Ovary (tissue), 3 donors: ENCODE results near the gene WDR37.
"Not testable (repeated sequence)": the region's sequence is repeated elsewhere in the genome, so short reads cannot be mapped to it uniquely, and the experiment has no call there.

Source experiments
- POLR2A ChIP-seq: fragments of 450-650 bp; IDR thresholded peaks from one replicate; pipeline ENCODE4 v1.6.1; 2017; ENCODE audit warnings: antibody characterized with exemption, mild to moderate bottlenecking, moderate library complexity
- TF ChIP-seq, protein P1 (sequence below), 3 donors: fragments of 450-650 bp in 2 of 3; fragments of 200-600 bp in 1 of 3; IDR thresholded peaks; one replicate each; pipeline versions ENCODE4 v1.5.1 to v1.8.0; 2016 to 2022; ENCODE audit warnings: antibody characterized with exemption in 3 of 3, mild to moderate bottlenecking in 1 of 3
- donor health status: DM: no; HTN: no; CAD: no.

DNA sequence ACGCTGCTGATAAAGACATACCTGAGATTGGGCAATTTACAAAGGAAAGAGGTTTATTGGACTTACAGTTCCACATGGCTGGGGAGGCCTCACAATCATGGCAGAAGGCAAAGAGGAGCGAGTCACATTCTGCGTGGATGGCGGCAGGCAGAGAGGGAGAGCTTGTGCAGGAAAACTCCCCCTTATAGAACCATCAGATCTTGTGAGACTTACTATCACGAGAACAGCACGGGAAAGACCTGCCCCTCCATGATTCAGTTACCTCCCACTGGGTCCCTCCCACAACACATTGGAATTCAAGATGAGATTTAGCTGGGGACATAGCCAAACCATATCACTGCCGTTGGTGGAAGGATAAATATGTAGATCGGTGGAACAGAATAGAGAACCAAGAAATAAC is 10.5 kb downstream of the WDR37 start:
- TF ChIP-seq, protein P1, sequence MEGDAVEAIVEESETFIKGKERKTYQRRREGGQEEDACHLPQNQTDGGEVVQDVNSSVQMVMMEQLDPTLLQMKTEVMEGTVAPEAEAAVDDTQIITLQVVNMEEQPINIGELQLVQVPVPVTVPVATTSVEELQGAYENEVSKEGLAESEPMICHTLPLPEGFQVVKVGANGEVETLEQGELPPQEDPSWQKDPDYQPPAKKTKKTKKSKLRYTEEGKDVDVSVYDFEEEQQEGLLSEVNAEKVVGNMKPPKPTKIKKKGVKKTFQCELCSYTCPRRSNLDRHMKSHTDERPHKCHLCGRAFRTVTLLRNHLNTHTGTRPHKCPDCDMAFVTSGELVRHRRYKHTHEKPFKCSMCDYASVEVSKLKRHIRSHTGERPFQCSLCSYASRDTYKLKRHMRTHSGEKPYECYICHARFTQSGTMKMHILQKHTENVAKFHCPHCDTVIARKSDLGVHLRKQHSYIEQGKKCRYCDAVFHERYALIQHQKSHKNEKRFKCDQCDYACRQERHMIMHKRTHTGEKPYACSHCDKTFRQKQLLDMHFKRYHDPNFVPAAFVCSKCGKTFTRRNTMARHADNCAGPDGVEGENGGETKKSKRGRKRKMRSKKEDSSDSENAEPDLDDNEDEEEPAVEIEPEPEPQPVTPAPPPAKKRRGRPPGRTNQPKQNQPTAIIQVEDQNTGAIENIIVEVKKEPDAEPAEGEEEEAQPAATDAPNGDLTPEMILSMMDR (IDR thresholded peaks at IDR 0.05), result not testable (repeated sequence)
- TF ChIP-seq POLR2A, result not testable (repeated sequence)
